ENCODE data around the gene ARHGAP6. TPM values are rescaled to one million over a fixed set of nuclear protein-coding genes. Genes with fewer than 3 reads are reported as not detected.
A peak's percentile ranks its signal among the peaks of the same experiment; 100 is the strongest.

The ARHGAP6 gene
- total and polyA plus RNA-seq, 9 of the 15 experiments (the other 6 are each of a cell fraction or from before 2014, with no cell fraction given) = 12.5 to 63.6 (median 41.8) TPM

GRCh38 chrX:11437642-11438379 is 227.9 kb downstream of the ARHGAP6 start (continued):
- TF ChIP-seq UBTF (IDR thresholded peaks at IDR 0.05; ENCODE audit: borderline replicate concordance in 1 of 2, low read depth in 2 of 2, low read length in 2 of 2) = 0 out of 4 replicates have a peak, but pooled peaks of 1 of the 2 experiments have one; percentile 32
- TF ChIP-seq ZFX (CRISPR knock-in tag; IDR thresholded peaks at IDR 0.05) = no peak
- peak; percentile 42 for TF ChIP-seq TAF1 (IDR thresholded peaks at IDR 0.05; ENCODE audit: control insufficient read depth, extremely low read depth, insufficient read depth, low read length, severe bottlenecking)
- no peak for TF ChIP-seq HDGF (IDR thresholded peaks at IDR 0.05)
- TF ChIP-seq EP300 (IDR thresholded peaks at IDR 0.05; ENCODE audit: low read length) = peak; percentile 9; the same call in 1 of the 2 replicates
- TF ChIP-seq CHAMP1 (IDR thresholded peaks at IDR 0.05) = no peak
- no peak for TF ChIP-seq HDAC3 (IDR thresholded peaks at IDR 0.05; ENCODE audit: borderline replicate concordance, partially characterized antibody)
- no peak for TF ChIP-seq RBM17 (IDR thresholded peaks at IDR 0.05; ENCODE audit: borderline replicate concordance, low read depth, low read length)
- TF ChIP-seq MAFG (tag; conservative IDR thresholded peaks at IDR 0.05) = no peak
- TF ChIP-seq PHF8 (IDR thresholded peaks at IDR 0.05; ENCODE audit: borderline replicate concordance, low read length) = no peak
- TF ChIP-seq TEAD4 (IDR thresholded peaks at IDR 0.05; ENCODE audit: low read length) = no peak
- TF ChIP-seq TEAD4 (CRISPR knock-in tag; IDR thresholded peaks at IDR 0.05; ENCODE audit: borderline replicate concordance) = no peak
- TF ChIP-seq CSDE1 (IDR thresholded peaks at IDR 0.05) = no peak
- no peak for TF ChIP-seq RBM34 (IDR thresholded peaks at IDR 0.05; ENCODE audit: borderline replicate concordance, insufficient read depth, low read length)
- TF ChIP-seq ZNF830 (CRISPR knock-in tag; IDR thresholded peaks at IDR 0.05) = no peak
- TF ChIP-seq ZNF449 (CRISPR knock-in tag; IDR thresholded peaks at IDR 0.05) = no peak
- no peak for TF ChIP-seq ZFP30 (CRISPR knock-in tag; IDR thresholded peaks at IDR 0.05; ENCODE audit: borderline replicate concordance)
- no peak for TF ChIP-seq ETV5 (CRISPR knock-in tag; IDR thresholded peaks at IDR 0.05; ENCODE audit: low read depth)
- no peak for TF ChIP-seq IRF1 (CRISPR knock-in tag; IDR thresholded peaks at IDR 0.05; ENCODE audit: borderline replicate concordance)
- TF ChIP-seq RAD21 (CRISPR knock-in tag; conservative IDR thresholded peaks at IDR 0.05 in 1 of 2, IDR thresholded peaks at IDR 0.05 in 1 of 2) = no peak
- no peak for TF ChIP-seq PTRF (tag; IDR thresholded peaks at IDR 0.05)
